Stomach (tissue), 9 donors: Measurements from ENCODE around the gene SLC25A12. TPM values are rescaled to one million over a fixed set of nuclear protein-coding genes. Genes with fewer than 3 reads are reported as not detected.

Experiments
- DNase-seq, 2 donors: peaks; one replicate each; pipeline versions ENCODE4 v3.0.0 to v3.0.0-alpha.2; 2013 to 2019
- H3K27ac ChIP-seq, 5 donors: fragments of 200-600 bp in 4 of 5; sonication (generic) in 4 of 5; one replicate each; pipeline ENCODE4 v1.5.1; 2013 to 2019; ENCODE audit warnings: mild to moderate bottlenecking in 1 of 5, moderate library complexity in 1 of 5
- H3K27me3 ChIP-seq, 3 donors: fragments of 200-600 bp; sonication (generic); one replicate each; pipeline ENCODE4 v1.5.1; 2017 to 2019; ENCODE audit warnings: mixed run types in 1 of 3
- H3K36me3 ChIP-seq, 4 donors: fragments of 200-600 bp; sonication (generic); 1 replicate in 3 of 4; 2 replicates in 1 of 4; pipeline ENCODE4 v1.5.1; 2016 to 2019
- H3K4me1 ChIP-seq, 4 donors: fragments of 200-600 bp; sonication (generic); one replicate each; pipeline ENCODE4 v1.5.1; 2016 to 2019
- H3K4me3 ChIP-seq, 4 donors: fragments of 200-600 bp; sonication (generic) in 3 of 4; one replicate each; pipeline ENCODE4 v1.5.1; 2016 to 2019; ENCODE audit warnings: mild to moderate bottlenecking in 1 of 4
- H3K9me3 ChIP-seq, 4 donors: fragments of 200-600 bp; sonication (generic); one replicate each; pipeline ENCODE4 v1.5.1; 2016 to 2019
- CTCF ChIP-seq, 7 experiments: fragments of 450-650 bp in 4 of 7; fragments of 200-600 bp in 3 of 7; sonication (generic) in 3 of 7; IDR thresholded peaks; one replicate each; pipeline ENCODE4 v1.5.1; 2016 to 2019; ENCODE audit warnings: antibody characterized with exemption in 7 of 7, control low read depth in 2 of 7, mild to moderate bottlenecking in 1 of 7
- EP300 ChIP-seq: sonication (generic); formaldehyde crosslinking; IDR thresholded peaks from one replicate; pipeline ENCODE4 v1.6.1; 2017; ENCODE audit warnings: antibody characterized with exemption
- POLR2A ChIP-seq, 4 donors: fragments of 450-650 bp; IDR thresholded peaks; one replicate each; pipeline ENCODE4 v1.6.1; 2016; ENCODE audit warnings: antibody characterized with exemption in 4 of 4, control low read depth in 2 of 4, mild to moderate bottlenecking in 1 of 4, moderate library complexity in 1 of 4
- POLR2AphosphoS5 ChIP-seq, 3 donors: sonication (generic); formaldehyde crosslinking; IDR thresholded peaks; one replicate each; pipeline ENCODE4 v1.6.1; 2016; ENCODE audit warnings: antibody characterized with exemption in 3 of 3
- WGBS, 5 donors: extraction: QIAGEN DNeasy Blood & Tissue Kit in 3 of 5; methylation state at CpG; one replicate each; pipeline versions ENCODE4 v1.1.5 to v1.1.7; 2013 to 2018; 5-methylcytosine and 5-hydroxymethylcytosine counted together
- intact Hi-C: fragments of 100-400 bp; cut with DNase I; formaldehyde crosslinking; loops from one replicate; pipeline ENCODE4 v1.15.1; 2023; ENCODE audit warnings: low total_unique reads
- polyA plus RNA-seq, 3 donors: library from polyadenylated mRNA; stranded (reverse); fragments of 200-250 nt; gene quantifications; one replicate each; pipeline ENCODE4 v1.2.3, GENCODE V29; 2013
- total RNA-seq, 5 donors: library from RNA; depleted of rRNA; stranded (reverse); fragments of >200 nt; gene quantifications; one replicate each; pipeline versions ENCODE4 v1.1.0 to v1.2.3, GENCODE V29; 2014 to 2016
- donor health status: healthy with polysubstance abuse.
- donor health status: Bipolar disorder and iron deficiency.
- donor health status: healthy.

The SLC25A12 gene
- total and polyA plus RNA-seq, 8 donors = 10.1 to 53.6 (median 20.3) TPM

GRCh38 chr2:171819453-171819852 lies 74.6 kb downstream of the SLC25A12 start:
- no peaks in the 10 kb centered on the region for H3K27me3 ChIP-seq
- no peak overlapping the region for H3K27ac ChIP-seq
- no peak for TF ChIP-seq POLR2A (IDR thresholded peaks at IDR 0.05)
- no peak for TF ChIP-seq POLR2AphosphoS5 (IDR thresholded peaks at IDR 0.05)
- no peak for TF ChIP-seq CTCF (IDR thresholded peaks at IDR 0.05)
- TF ChIP-seq EP300 = no peak
- H3K4me1 ChIP-seq = peaks cover 0 to 10% (median 3%) of the 10 kb centered on the region in 4 donors
- peaks cover 0 to 26% (median 7%) of the 10 kb centered on the region in 4 donors for H3K36me3 ChIP-seq
- H3K9me3 ChIP-seq = no peaks in the 10 kb centered on the region
- 95 to 100% (median 99%) methylated on average over 1 of the region's 1 CpG for WGBS, 5 donors
- H3K4me3 ChIP-seq = no peak overlapping the region
- no peak for DNase-seq
- intact Hi-C loops = loop anchor here (10.0 kb wide), 1 partner anchor 285 kb away; the partner anchor contains the start of gene DLX2

- Histone ChIP-seq H3K4me1 (peaks cover 0 to 18% (median 7%) of the 10 kb centered on the region in 4 donors), H3K4me3 (no peak overlapping the region), H3K36me3 (peaks cover 5 to 21% (median 15%) of the 10 kb centered on the region in 4 donors), H3K27ac (no peak overlapping the region), H3K9me3 (no peaks in the 10 kb centered on the region), H3K27me3 (no peaks in the 10 kb centered on the region)
- intact Hi-C loops = loop anchor here (10.0 kb wide), 1 partner anchor 290 kb away; the partner anchor contains the start of gene DLX2
- no peak for DNase-seq
- TF ChIP-seq EP300 = no peak
- no peak for TF ChIP-seq POLR2AphosphoS5 (IDR thresholded peaks at IDR 0.05)
- no peak for TF ChIP-seq CTCF (IDR thresholded peaks at IDR 0.05)
- no peak for TF ChIP-seq POLR2A (IDR thresholded peaks at IDR 0.05)
- WGBS, 5 donors = 61 to 86% (median 75%) methylated on average over 5 of the region's 5 CpGs
Measured at GRCh38 chr2:171814883-171815282, 79.2 kb downstream of the SLC25A12 start.

- TF ChIP-seq CTCF (IDR thresholded peaks at IDR 0.05) (no peak), POLR2AphosphoS5 (IDR thresholded peaks at IDR 0.05) (no peak), EP300 (no peak), POLR2A (IDR thresholded peaks at IDR 0.05) (no peak)
- 41 to 60% (median 44%) methylated on average over 6 of the region's 6 CpGs for WGBS, 5 donors
- DNase-seq = no peak
- Histone ChIP-seq H3K27me3 (no peaks in the 10 kb centered on the region), H3K36me3 (peaks cover 5 to 25% (median 17%) of the 10 kb centered on the region in 4 donors), H3K9me3 (no peaks in the 10 kb centered on the region), H3K4me1 (peaks cover 0 to 18% (median 7%) of the 10 kb centered on the region in 4 donors), H3K27ac (no peak overlapping the region), H3K4me3 (no peak overlapping the region)
- intact Hi-C loops = loop anchor here (10.0 kb wide), 1 partner anchor 291 kb away; the partner anchor contains the start of gene DLX2
Measured at GRCh38 chr2:171814174-171814573, 79.9 kb downstream of the SLC25A12 start.

GRCh38 chr2:171813729-171814128 lies 80.3 kb downstream of the SLC25A12 start:
- intact Hi-C loops = loop anchor here (10.0 kb wide), 1 partner anchor 291 kb away; the partner anchor contains the start of gene DLX2

More at GRCh38 chr2:171813729-171814128, 80.3 kb downstream of the SLC25A12 start:
- H3K9me3 ChIP-seq = no peaks in the 10 kb centered on the region
- H3K4me3 ChIP-seq = no peak overlapping the region
- peaks cover 0 to 18% (median 7%) of the 10 kb centered on the region in 4 donors for H3K4me1 ChIP-seq
- peaks cover 5 to 29% (median 21%) of the 10 kb centered on the region in 4 donors for H3K36me3 ChIP-seq
- TF ChIP-seq POLR2A (IDR thresholded peaks at IDR 0.05) = no peak
- TF ChIP-seq CTCF (IDR thresholded peaks at IDR 0.05) = no peak
- WGBS, 5 donors = 79 to 93% (median 83%) methylated on average over 5 of the region's 5 CpGs
- no peak for DNase-seq
- H3K27me3 ChIP-seq = no peaks in the 10 kb centered on the region
- no peak overlapping the region for H3K27ac ChIP-seq
